WERI-Rb-1 (cell line): ENCODE measurements around the gene GNL1.

Experiments used
- DNase-seq: peaks from one replicate; pipeline ENCODE4 v3.0.0-alpha.2; 2020
- H3K27ac ChIP-seq: fragments of 250-450 bp; sonication (Bioruptor Pico); 2 replicates; pipeline ENCODE4 v1.5.1; 2020; ENCODE audit warnings: mild to moderate bottlenecking, moderate library complexity
- H3K27me3 ChIP-seq: fragments of 250-450 bp; sonication (Bioruptor Pico); 2 replicates; pipeline ENCODE4 v1.5.1; 2021; ENCODE audit warnings: mild to moderate bottlenecking, low read depth, moderate library complexity; ENCODE audit not compliant: insufficient read depth, severe bottlenecking
- H3K36me3 ChIP-seq: fragments of 250-450 bp; sonication (Bioruptor Pico); 2 replicates; pipeline ENCODE4 v1.5.1; 2020; ENCODE audit warnings: mild to moderate bottlenecking, moderate library complexity
- H3K4me3 ChIP-seq: 2 replicates; pipeline ENCODE4 v1.5.1; 2011; ENCODE audit warnings: low read depth, mild to moderate bottlenecking, control low read depth, low read length
- H3K9me3 ChIP-seq: fragments of 250-450 bp; sonication (Bioruptor Pico); 2 replicates; pipeline ENCODE4 v1.5.1; 2021; ENCODE audit warnings: mild to moderate bottlenecking, moderate library complexity; ENCODE audit not compliant: severe bottlenecking
- CTCF ChIP-seq: IDR thresholded peaks from 2 replicates; pipeline ENCODE4 v1.5.1; 2011; ENCODE audit warnings: low read depth, mild to moderate bottlenecking, control low read depth, inconsistent platforms, low read length

Gene GNL1

GRCh38 chr6:30564114-30564513 is 7.8 kb upstream of the GNL1 start:
- TF ChIP-seq CTCF: no peak
- DNase-seq: no peak
- Histone ChIP-seq H3K4me3 (no peak overlapping the region), H3K9me3 (no peaks in the 10 kb centered on the region), H3K27me3 (no peaks in the 10 kb centered on the region), H3K27ac (no peak overlapping the region), H3K36me3 (peaks cover 34% of the 10 kb centered on the region)

GRCh38 chr6:30562470-30563425 is 6.5 kb upstream of the GNL1 start:
- Histone ChIP-seq H3K27me3 (no peaks in the 10 kb centered on the region), H3K27ac (no peak overlapping the region), H3K9me3 (no peaks in the 10 kb centered on the region), H3K36me3 (peaks cover 48% of the 10 kb centered on the region), H3K4me3 (no peak overlapping the region)
- no peak for DNase-seq
- TF ChIP-seq CTCF: no peak

- no peaks in the 10 kb centered on the region for H3K9me3 ChIP-seq
Measured at GRCh38 chr6:30560930-30561329, 4.6 kb upstream of the GNL1 start.

GRCh38 chr6:30557683-30557981 is 1.3 kb upstream of the GNL1 start:
- DNase-seq: no peak
- peak overlapping the region; percentile 81 for H3K4me3 ChIP-seq
- no peaks in the 10 kb centered on the region for H3K27me3 ChIP-seq
- TF ChIP-seq CTCF: no peak
- peaks cover 67% of the 10 kb centered on the region for H3K36me3 ChIP-seq
- no peaks in the 10 kb centered on the region for H3K9me3 ChIP-seq
- H3K27ac ChIP-seq: peak overlapping the region; percentile 93

More at GRCh38 chr6:30560930-30561329, 4.6 kb upstream of the GNL1 start:
- H3K36me3 ChIP-seq: peaks cover 52% of the 10 kb centered on the region
- no peak overlapping the region for H3K27ac ChIP-seq
- H3K27me3 ChIP-seq: no peaks in the 10 kb centered on the region
- DNase-seq: no peak
- no peak overlapping the region for H3K4me3 ChIP-seq
- TF ChIP-seq CTCF: no peak

GRCh38 chr6:30556906-30557682 is 805 bp upstream of the GNL1 start, which contains the start of gene PRR3:
PRR3 (plus strand) TSS chr6:30557295; CDS start chr6:30557345, 50 bp downstream.
- DNase-seq: peak; percentile 97
- Histone ChIP-seq H3K9me3 (no peaks in the 10 kb centered on the region), H3K27me3 (no peaks in the 10 kb centered on the region), H3K27ac (peak within 1 kb of the TSS; percentile 93), H3K4me3 (peak within 1 kb of the TSS; percentile 81), H3K36me3 (peaks cover 67% of the 10 kb centered on the region)
- TF ChIP-seq CTCF: no peak
